ENCODE data around the gene CEP55.

GRCh38 chr10:93454146-93454545 lies 42.3 kb upstream of the CEP55 start:
- TF ChIP-seq POLR2A (IDR thresholded peaks at IDR 0.05; ENCODE audit: control extremely low read depth in 1 of 2, low read depth in 2 of 2, low read length in 2 of 2) (no peak), GABPA (IDR thresholded peaks at IDR 0.05; ENCODE audit: borderline replicate concordance, insufficient read depth, low read length) (no peak), BACH1 (IDR thresholded peaks at IDR 0.05; ENCODE audit: low read length) (no peak), ASH2L (IDR thresholded peaks at IDR 0.05; ENCODE audit: low read length) (no peak), CHD1 (IDR thresholded peaks at IDR 0.05; ENCODE audit: low read depth, low read length) (no peak), MAX (IDR thresholded peaks at IDR 0.05) (no peak), CTCF (IDR thresholded peaks at IDR 0.05; ENCODE audit: control extremely low read depth in 1 of 3, insufficient read depth in 1 of 3, low read depth in 1 of 3, low read length in 3 of 3) (no peak), RAD21 (IDR thresholded peaks at IDR 0.05 in 1 of 2, conservative IDR thresholded peaks at IDR 0.05 in 1 of 2; ENCODE audit: low read depth in 2 of 2, low read length in 2 of 2) (no peak)

All from H1 (cell line).